Astrocyte (in vitro differentiated cells and primary cell): ENCODE results near the gene RPL10A.

ENCODE experiments used
- EZH2 ChIP-seq: IDR thresholded peaks from 2 replicates; pipeline ENCODE4 v1.6.1; 2012; ENCODE audit warnings: mild to moderate bottlenecking, low read length, inconsistent platforms; ENCODE audit not compliant: insufficient read depth
- TF ChIP-seq, protein P1 (sequence below): IDR thresholded peaks from 2 replicates; pipeline ENCODE4 v1.5.1; 2011; ENCODE audit warnings: low read depth, mild to moderate bottlenecking, inconsistent platforms, low read length, moderate library complexity; ENCODE audit not compliant: insufficient read depth

GRCh38 chr6:35435074-35435837 lies 32.9 kb upstream of the RPL10A start:
- TF ChIP-seq, protein P1, sequence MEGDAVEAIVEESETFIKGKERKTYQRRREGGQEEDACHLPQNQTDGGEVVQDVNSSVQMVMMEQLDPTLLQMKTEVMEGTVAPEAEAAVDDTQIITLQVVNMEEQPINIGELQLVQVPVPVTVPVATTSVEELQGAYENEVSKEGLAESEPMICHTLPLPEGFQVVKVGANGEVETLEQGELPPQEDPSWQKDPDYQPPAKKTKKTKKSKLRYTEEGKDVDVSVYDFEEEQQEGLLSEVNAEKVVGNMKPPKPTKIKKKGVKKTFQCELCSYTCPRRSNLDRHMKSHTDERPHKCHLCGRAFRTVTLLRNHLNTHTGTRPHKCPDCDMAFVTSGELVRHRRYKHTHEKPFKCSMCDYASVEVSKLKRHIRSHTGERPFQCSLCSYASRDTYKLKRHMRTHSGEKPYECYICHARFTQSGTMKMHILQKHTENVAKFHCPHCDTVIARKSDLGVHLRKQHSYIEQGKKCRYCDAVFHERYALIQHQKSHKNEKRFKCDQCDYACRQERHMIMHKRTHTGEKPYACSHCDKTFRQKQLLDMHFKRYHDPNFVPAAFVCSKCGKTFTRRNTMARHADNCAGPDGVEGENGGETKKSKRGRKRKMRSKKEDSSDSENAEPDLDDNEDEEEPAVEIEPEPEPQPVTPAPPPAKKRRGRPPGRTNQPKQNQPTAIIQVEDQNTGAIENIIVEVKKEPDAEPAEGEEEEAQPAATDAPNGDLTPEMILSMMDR: no peak
- TF ChIP-seq EZH2: no peak
